ENCODE measurements around the gene AQP6. TPM values are rescaled to one million over a fixed set of nuclear protein-coding genes. Genes with fewer than 3 reads are reported as not detected.

AQP6 gene
- polyA plus RNA-seq, 1 of the 3 experiments (the other 2 are of a cell fraction), result 0.10 TPM

DNA sequence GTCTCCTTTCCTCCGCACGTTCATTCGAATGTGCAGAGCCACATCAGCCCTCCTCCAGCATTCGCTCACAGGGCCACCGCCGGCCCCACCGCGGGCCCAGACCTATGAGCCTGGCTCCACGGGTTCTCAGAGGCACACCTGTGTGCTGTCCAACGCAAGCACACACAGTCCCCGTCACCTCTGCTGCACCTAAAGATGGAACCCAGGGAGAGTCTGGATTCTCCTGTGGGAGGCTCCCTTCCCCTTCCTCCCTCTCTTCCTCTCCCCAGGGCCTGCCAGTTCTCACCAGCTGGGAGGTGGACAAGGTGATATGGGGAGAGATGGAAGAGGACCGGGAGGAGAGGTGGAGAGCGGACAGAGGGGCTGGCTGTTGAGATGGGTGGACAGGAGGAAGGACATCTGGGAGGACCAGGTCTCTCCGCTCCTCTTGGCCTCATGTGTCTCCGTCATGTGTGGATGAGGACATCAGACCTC, 4.9 kb upstream of the AQP6 start:
- peaks cover 5 to 27% of the 10 kb centered on the region in 2 experiments; a peak in 2 of 4 replicates for H3K4me1 ChIP-seq (ENCODE audit: control insufficient read depth in 1 of 2, insufficient read depth in 2 of 2, low read depth in 1 of 2, low read length in 1 of 2)
- DNase-seq, result no peak
- 72% methylated on average over 15 of the region's 15 CpGs for WGBS (ENCODE audit: low lambda C conversion rate)
- H4K20me1 ChIP-seq (ENCODE audit: insufficient read depth), result no peaks in the 10 kb centered on the region
- H3K9me3 ChIP-seq, result no peaks in the 10 kb centered on the region
- TF ChIP-seq POLR2AphosphoS5 (IDR thresholded peaks at IDR 0.05; ENCODE audit: low read depth, low read length) (no peak), SMC3 (IDR thresholded peaks at IDR 0.05; ENCODE audit: low read depth, low read length) (no peak), TEAD4 (IDR thresholded peaks at IDR 0.05; ENCODE audit: borderline replicate concordance, insufficient read depth) (no peak), ELF1 (IDR thresholded peaks at IDR 0.05) (no peak), GABPA (IDR thresholded peaks at IDR 0.05; ENCODE audit: low read depth) (no peak), NFIC (IDR thresholded peaks at IDR 0.05; ENCODE audit: borderline replicate concordance) (no peak)
- TF ChIP-seq, protein P1, sequence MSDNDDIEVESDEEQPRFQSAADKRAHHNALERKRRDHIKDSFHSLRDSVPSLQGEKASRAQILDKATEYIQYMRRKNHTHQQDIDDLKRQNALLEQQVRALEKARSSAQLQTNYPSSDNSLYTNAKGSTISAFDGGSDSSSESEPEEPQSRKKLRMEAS (IDR thresholded peaks at IDR 0.05; ENCODE audit: low read depth), result no peak
- TF ChIP-seq, protein P2, sequence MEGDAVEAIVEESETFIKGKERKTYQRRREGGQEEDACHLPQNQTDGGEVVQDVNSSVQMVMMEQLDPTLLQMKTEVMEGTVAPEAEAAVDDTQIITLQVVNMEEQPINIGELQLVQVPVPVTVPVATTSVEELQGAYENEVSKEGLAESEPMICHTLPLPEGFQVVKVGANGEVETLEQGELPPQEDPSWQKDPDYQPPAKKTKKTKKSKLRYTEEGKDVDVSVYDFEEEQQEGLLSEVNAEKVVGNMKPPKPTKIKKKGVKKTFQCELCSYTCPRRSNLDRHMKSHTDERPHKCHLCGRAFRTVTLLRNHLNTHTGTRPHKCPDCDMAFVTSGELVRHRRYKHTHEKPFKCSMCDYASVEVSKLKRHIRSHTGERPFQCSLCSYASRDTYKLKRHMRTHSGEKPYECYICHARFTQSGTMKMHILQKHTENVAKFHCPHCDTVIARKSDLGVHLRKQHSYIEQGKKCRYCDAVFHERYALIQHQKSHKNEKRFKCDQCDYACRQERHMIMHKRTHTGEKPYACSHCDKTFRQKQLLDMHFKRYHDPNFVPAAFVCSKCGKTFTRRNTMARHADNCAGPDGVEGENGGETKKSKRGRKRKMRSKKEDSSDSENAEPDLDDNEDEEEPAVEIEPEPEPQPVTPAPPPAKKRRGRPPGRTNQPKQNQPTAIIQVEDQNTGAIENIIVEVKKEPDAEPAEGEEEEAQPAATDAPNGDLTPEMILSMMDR (IDR thresholded peaks at IDR 0.05), result no peak
- TF ChIP-seq, protein P3, sequence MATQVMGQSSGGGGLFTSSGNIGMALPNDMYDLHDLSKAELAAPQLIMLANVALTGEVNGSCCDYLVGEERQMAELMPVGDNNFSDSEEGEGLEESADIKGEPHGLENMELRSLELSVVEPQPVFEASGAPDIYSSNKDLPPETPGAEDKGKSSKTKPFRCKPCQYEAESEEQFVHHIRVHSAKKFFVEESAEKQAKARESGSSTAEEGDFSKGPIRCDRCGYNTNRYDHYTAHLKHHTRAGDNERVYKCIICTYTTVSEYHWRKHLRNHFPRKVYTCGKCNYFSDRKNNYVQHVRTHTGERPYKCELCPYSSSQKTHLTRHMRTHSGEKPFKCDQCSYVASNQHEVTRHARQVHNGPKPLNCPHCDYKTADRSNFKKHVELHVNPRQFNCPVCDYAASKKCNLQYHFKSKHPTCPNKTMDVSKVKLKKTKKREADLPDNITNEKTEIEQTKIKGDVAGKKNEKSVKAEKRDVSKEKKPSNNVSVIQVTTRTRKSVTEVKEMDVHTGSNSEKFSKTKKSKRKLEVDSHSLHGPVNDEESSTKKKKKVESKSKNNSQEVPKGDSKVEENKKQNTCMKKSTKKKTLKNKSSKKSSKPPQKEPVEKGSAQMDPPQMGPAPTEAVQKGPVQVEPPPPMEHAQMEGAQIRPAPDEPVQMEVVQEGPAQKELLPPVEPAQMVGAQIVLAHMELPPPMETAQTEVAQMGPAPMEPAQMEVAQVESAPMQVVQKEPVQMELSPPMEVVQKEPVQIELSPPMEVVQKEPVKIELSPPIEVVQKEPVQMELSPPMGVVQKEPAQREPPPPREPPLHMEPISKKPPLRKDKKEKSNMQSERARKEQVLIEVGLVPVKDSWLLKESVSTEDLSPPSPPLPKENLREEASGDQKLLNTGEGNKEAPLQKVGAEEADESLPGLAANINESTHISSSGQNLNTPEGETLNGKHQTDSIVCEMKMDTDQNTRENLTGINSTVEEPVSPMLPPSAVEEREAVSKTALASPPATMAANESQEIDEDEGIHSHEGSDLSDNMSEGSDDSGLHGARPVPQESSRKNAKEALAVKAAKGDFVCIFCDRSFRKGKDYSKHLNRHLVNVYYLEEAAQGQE (IDR thresholded peaks at IDR 0.05; ENCODE audit: low read depth, low read length), result no peak
- H3K9ac ChIP-seq, result no peak overlapping the region
- H3K79me2 ChIP-seq (ENCODE audit: insufficient read depth), result no peaks in the 10 kb centered on the region
- H3K27ac ChIP-seq (ENCODE audit: low read depth in 2 of 2, low read length in 1 of 2), result no peak overlapping the region
- no peaks in the 10 kb centered on the region for H3K36me3 ChIP-seq (replicated peaks in 1 of 2; ENCODE audit: control insufficient read depth in 1 of 2, insufficient read depth in 2 of 2, low read length in 1 of 2)
- H2AFZ ChIP-seq (ENCODE audit: low read depth), result no peak overlapping the region
- peak overlapping the region; percentile 47 to 64 for H3K4me3 ChIP-seq (ENCODE audit: low read depth in 2 of 2, low read length in 1 of 2)
- peak overlapping the region; percentile 96 for H3K4me2 ChIP-seq
- no peaks in the 10 kb centered on the region for H3F3A ChIP-seq (replicated peaks; ENCODE audit: insufficient read depth)
- H3K27me3 ChIP-seq (ENCODE audit: insufficient read depth), result no peaks in the 10 kb centered on the region
- ChIA-PET POLR2A (interaction anchor here (1.0 to 1.3 kb wide), 2 partner anchors 88 to 89 kb away, joined by 3 read pairs; no protein-coding TSS in a partner anchor), CTCF (interaction anchor here (0.6 to 20.3 kb wide), 66 partner anchors 9 to 482 kb away, joined by 3 to 1401 read pairs (median 6); partner anchors contain the start of genes AQP2, ASIC1, BCDIN3D and CERS5)
- H3K9me2 ChIP-seq, result no peaks in the 10 kb centered on the region

GRCh38 chr12:49968471-49968870, 4.3 kb upstream of the AQP6 start:
- no peak for TF ChIP-seq TCF12 (IDR thresholded peaks at IDR 0.05)
- WGBS (ENCODE audit: low lambda C conversion rate), result 97% methylated on average over 5 of the region's 6 CpGs

More at GRCh38 chr12:49968471-49968870, 4.3 kb upstream of the AQP6 start:
- no peaks in the 10 kb centered on the region for H3K9me3 ChIP-seq
- DNase-seq, result peak; percentile 8
- ChIA-PET POLR2A (interaction anchor here (1.3 kb wide), 1 partner anchor 88 kb away, joined by 3 read pairs; no protein-coding TSS in a partner anchor), CTCF (interaction anchor here (0.6 to 20.3 kb wide), 35 partner anchors 10 to 346 kb away, joined by 3 to 1401 read pairs (median 10); partner anchors contain the start of genes AQP2, ASIC1, BCDIN3D and COX14)
- no peak overlapping the region for H2AFZ ChIP-seq (ENCODE audit: low read depth)
- no peaks in the 10 kb centered on the region for H3K27me3 ChIP-seq (ENCODE audit: insufficient read depth)
- H3K79me2 ChIP-seq (ENCODE audit: insufficient read depth), result no peaks in the 10 kb centered on the region
- H3K4me1 ChIP-seq (ENCODE audit: control insufficient read depth in 1 of 2, insufficient read depth in 2 of 2, low read depth in 1 of 2, low read length in 1 of 2), result peaks cover 0 to 28% of the 10 kb centered on the region in 2 experiments; a peak in 1 of 4 replicates
- H3K27ac ChIP-seq (ENCODE audit: low read depth in 2 of 2, low read length in 1 of 2), result no peak overlapping the region
- H3F3A ChIP-seq (replicated peaks; ENCODE audit: insufficient read depth), result no peaks in the 10 kb centered on the region
- H3K9me2 ChIP-seq, result no peaks in the 10 kb centered on the region
- H3K36me3 ChIP-seq (replicated peaks in 1 of 2; ENCODE audit: control insufficient read depth in 1 of 2, insufficient read depth in 2 of 2, low read length in 1 of 2), result no peaks in the 10 kb centered on the region
- H3K4me2 ChIP-seq, result no peak overlapping the region
- H3K9ac ChIP-seq, result no peak overlapping the region
- H4K20me1 ChIP-seq (ENCODE audit: insufficient read depth), result no peaks in the 10 kb centered on the region
- no peak overlapping the region for H3K4me3 ChIP-seq (ENCODE audit: low read depth in 2 of 2, low read length in 1 of 2)

Data from SK-N-SH (cell line).